Neural crest cell (in vitro differentiated cells): ENCODE results near the gene ELOVL2. TPM values are rescaled to one million over a fixed set of nuclear protein-coding genes. Genes with fewer than 3 reads are reported as not detected.

Source experiments
- DNase-seq: peaks from one replicate; pipeline ENCODE4 v3.0.0; 2021; ENCODE audit warnings: low read depth, mixed read lengths, low spot score
- H3K27ac Mint-ChIP-seq: one replicate; pipeline ENCODE4 v1.8.0; 2021; ENCODE audit warnings: mild to moderate bottlenecking, mixed read lengths; ENCODE audit not compliant: unreplicated experiment
- H3K27me3 Mint-ChIP-seq: 2 replicates; pipeline ENCODE4 v1.8.0; 2021; ENCODE audit warnings: low read depth, mild to moderate bottlenecking, mixed read lengths
- H3K36me3 Mint-ChIP-seq: 2 replicates; pipeline ENCODE4 v1.8.0; 2021; ENCODE audit warnings: low read depth, mild to moderate bottlenecking, mixed read lengths
- H3K4me1 Mint-ChIP-seq: 2 replicates; pipeline ENCODE4 v1.8.0; 2021; ENCODE audit warnings: mixed read lengths
- H3K4me3 Mint-ChIP-seq: one replicate; pipeline ENCODE4 v1.8.0; 2021; ENCODE audit warnings: mild to moderate bottlenecking, mixed read lengths
- H3K9me3 Mint-ChIP-seq: 2 replicates; pipeline ENCODE4 v1.8.0; 2021; ENCODE audit warnings: mixed read lengths
- CTCF ChIP-seq: fragments of 200-600 bp; sonication (generic); conservative IDR thresholded peaks from 2 replicates; pipeline ENCODE4 v1.5.0; 2021; ENCODE audit warnings: antibody characterized with exemption, mild to moderate bottlenecking
- total RNA-seq: library from RNA; stranded (reverse); gene quantifications from 2 replicates; pipeline ENCODE4 v1.2.1, GENCODE V29; 2021

ELOVL2 gene
- total RNA-seq, 1 donor from 2014 or later = 12.8 TPM

GRCh38 chr6:11044712-11045167, 635 bp upstream of the ELOVL2 start:
- Mint-ChIP-seq H3K36me3 (no peaks in the 10 kb centered on the region), H3K27ac (no peak overlapping the region), H3K4me1 (peaks cover 8% of the 10 kb centered on the region), H3K4me3 (peak overlapping the region; percentile 89), H3K9me3 (no peaks in the 10 kb centered on the region), H3K27me3 (peaks cover 66% of the 10 kb centered on the region)
- DNase-seq = no peak
- no peak for TF ChIP-seq CTCF

- TF ChIP-seq CTCF = no peak
- DNase-seq = peak; percentile 36
- Mint-ChIP-seq H3K4me1 (peaks cover 12% of the 10 kb centered on the region), H3K9me3 (no peaks in the 10 kb centered on the region), H3K27ac (no peak overlapping the region), H3K36me3 (no peaks in the 10 kb centered on the region), H3K27me3 (peaks cover 73% of the 10 kb centered on the region), H3K4me3 (peak overlapping the region; percentile 81)
Measured at GRCh38 chr6:11043378-11043960, 636 bp downstream of the ELOVL2 start.

GRCh38 chr6:11042750-11043377, 1.2 kb downstream of the ELOVL2 start:
- Mint-ChIP-seq H3K36me3 (no peaks in the 10 kb centered on the region), H3K4me3 (peak overlapping the region; percentile 81), H3K4me1 (peaks cover 12% of the 10 kb centered on the region), H3K27ac (no peak overlapping the region), H3K9me3 (no peaks in the 10 kb centered on the region), H3K27me3 (peaks cover 69% of the 10 kb centered on the region)
- TF ChIP-seq CTCF = no peak
- no peak for DNase-seq

GRCh38 chr6:11042025-11042749, 1.9 kb downstream of the ELOVL2 start:
- Mint-ChIP-seq H3K4me1 (peaks cover 15% of the 10 kb centered on the region), H3K4me3 (peak overlapping the region; percentile 81), H3K9me3 (no peaks in the 10 kb centered on the region), H3K27me3 (peaks cover 65% of the 10 kb centered on the region), H3K27ac (no peak overlapping the region), H3K36me3 (no peaks in the 10 kb centered on the region)
- no peak for TF ChIP-seq CTCF
- DNase-seq = no peak

- Mint-ChIP-seq H3K4me3 (no peak overlapping the region), H3K27me3 (peaks cover 52% of the 10 kb centered on the region), H3K27ac (no peak overlapping the region)
Measured at GRCh38 chr6:11040134-11040533, 4.0 kb downstream of the ELOVL2 start.

More at GRCh38 chr6:11040134-11040533, 4.0 kb downstream of the ELOVL2 start:
- Mint-ChIP-seq H3K36me3 (no peaks in the 10 kb centered on the region), H3K9me3 (no peaks in the 10 kb centered on the region), H3K4me1 (peaks cover 35% of the 10 kb centered on the region)
- TF ChIP-seq CTCF = no peak
- DNase-seq = no peak
